Stimulated activated CD8-positive, alpha-beta memory T cell treated with anti-CD3 and anti-CD28 coated beads, Interleukin-2, amount 100 ng/mL, for 48 hours (primary cell): ENCODE measurements around the gene CDO1.

Experiments used
- DNase-seq, 2 donors: peaks; one replicate each; pipeline ENCODE4 v3.0.0-alpha.2; 2020; ENCODE audit warnings: low read depth in 2 of 2

Gene CDO1

DNA sequence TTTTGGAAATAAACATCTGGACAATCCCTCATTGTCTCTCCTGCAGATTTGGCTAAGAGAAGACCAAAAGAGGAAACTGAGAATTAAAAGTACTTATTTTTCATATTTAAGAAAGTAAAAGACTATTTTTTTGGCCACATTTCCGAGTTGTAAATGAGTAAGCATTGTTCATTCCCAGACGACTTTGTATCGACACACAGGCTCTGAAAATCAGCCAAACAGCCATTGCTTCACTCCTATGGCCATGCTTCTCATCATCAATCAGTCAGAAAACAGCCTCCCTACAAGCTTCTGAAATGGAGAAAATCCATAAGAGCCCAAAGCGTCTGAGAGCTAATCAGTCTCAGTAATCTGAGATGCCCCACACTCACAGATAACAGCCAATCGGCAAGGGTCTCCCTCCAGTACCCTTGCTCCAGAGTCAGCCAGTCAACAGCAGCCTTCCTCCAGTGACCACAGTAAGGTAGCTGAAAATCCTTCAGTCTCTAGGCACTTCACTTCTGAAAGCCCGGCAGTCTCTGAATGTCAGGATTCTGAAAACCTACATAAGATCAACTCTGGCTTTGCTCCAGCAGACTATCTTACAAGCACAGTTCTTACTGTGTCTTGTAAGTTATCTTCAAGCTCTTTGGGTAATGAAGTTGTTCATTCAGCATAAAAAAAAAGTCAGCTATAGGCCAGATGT is 30.9 kb downstream of the CDO1 start:
- DNase-seq = no peak

DNA sequence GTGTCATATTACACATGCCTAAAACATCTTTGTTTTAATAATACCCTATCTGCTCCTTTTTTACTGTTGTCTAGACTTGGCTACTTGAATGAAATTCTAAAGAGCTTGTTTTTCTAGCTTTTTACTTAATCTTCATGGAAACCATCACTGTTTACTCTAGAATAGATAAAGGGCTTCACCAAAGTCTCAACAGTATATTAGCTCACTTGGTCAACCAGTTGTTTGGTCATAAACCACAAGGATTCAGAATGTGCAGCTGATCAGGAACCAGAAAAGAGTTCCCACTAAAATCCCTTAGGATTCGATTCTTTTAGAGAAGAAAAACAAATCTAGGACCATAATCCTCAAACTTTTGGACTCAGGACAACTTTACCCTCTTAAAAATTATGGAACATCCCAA is 38.0 kb downstream of the CDO1 start:
- DNase-seq = no peak

GRCh38 chr5:115776989-115777388 is 39.5 kb downstream of the CDO1 start:
- DNase-seq = no peak

DNA sequence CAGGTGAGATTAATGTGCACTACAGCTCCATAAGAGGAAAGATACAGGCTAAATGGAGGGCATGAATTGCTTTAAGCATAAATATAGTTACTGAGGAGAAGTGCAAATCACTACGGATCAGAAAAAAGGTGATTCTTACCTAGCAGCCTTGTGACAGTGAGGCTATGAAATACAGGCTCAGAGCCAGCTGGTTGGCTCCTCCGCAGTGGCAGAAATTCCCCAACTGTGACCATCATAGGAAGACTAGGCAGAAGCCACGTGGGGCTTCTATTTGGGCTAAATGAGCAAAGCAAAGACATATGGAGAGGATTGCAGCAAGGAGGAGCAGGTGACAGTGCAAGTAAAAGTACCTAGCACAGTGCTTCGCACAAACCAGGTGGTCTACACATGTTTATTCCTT is 40.5 kb downstream of the CDO1 start:
- no peak for DNase-seq

DNA sequence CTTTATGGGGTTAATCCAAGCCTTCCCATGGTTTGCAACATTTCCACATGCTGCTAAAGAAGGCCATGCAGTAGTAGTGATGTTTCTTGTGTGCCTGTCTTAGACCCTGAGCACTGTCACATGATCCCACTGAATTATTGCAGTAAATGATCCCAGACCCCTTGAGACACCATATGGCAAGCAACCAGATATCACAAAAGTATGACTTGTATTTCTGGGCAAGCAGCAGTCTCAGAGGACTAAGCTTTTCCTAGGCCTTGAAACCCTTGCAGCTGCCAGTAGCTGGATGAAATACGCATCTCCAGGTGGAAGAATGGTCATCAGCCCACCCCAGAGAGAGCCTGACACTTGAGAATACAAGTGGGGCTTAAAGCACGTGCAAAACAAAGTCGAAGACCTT is 41.8 kb downstream of the CDO1 start:
- DNase-seq = no peak

DNA sequence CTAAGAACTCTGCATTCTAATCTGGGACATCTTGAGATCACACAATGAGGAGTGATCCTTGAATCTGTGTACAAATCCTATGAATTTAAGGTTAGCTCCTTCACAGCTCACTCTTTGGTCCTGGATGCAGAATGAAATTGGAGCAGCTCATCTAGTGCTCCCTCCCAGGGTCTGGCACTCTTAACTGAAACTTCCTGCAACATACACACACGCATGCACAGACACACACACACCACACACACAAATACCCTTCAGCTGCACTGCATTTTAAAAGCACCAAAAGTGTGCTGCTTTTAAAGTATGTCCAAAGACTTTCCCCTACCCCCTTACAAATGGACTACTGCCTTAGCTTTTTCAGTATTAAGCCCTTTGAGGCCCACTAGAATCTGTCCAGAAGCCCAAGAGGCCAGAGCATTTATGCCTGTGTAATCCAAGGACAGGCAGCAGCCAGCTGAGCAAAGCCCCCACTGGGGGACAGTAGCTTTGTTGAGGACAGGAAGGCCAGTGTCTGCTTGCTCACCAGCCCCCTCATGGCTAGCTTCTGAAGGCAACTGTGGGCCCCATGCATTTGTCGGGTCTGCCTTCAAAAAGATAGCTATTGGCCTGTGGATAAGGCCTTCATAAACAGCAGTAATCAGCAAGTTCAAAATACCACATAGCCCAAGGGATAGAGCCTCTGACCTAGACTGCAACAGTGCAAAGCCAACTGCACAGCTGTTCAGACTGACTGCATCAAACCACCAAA is 43.6 kb downstream of the CDO1 start:
- no peak for DNase-seq

DNA sequence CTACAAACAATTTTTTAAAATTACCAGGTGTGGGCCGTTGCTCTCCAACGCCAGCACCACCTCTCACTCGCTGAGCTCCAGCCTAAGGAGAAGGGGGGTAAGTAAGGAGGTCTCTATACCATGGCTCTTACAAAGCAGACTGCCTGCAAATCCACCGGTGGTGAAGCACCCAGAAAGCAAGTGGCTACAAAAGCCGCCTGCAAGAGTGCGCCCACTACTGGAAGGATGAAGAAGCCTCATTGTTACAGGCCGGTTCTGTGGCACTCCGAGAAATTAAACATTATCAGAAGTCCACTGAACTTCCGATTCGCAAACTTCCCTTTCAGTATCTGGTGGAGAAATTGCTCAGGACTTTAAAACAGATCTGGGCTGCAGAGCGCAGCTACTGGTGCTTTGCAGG is 46.0 kb downstream of the CDO1 start:
- no peak for DNase-seq

- no peak for DNase-seq
Measured at GRCh38 chr5:115767424-115767823, 49.0 kb downstream of the CDO1 start.

GRCh38 chr5:115766608-115767007 is 49.9 kb downstream of the CDO1 start:
- DNase-seq = no peak

GRCh38 chr5:115758356-115758755 is 58.1 kb downstream of the CDO1 start:
- no peak for DNase-seq

DNA sequence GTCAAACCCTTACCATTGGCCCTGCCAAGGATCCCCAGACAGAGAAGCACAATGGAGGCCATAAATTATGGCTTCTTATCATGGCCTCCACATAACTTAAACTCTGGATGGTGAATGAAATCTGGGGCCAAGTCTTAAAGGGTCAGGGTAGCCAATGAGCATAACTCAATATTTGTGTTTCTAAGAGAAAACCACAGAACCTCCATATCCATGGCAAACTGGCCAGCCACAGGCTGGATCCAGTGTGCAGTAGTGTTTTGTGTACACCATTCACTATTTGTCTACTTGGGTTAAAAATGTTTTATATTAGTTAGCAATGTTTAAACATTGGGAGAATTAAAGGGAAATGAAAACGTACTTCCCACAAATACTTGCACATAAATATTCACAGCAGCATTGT is 60.8 kb downstream of the CDO1 start:
- DNase-seq = no peak
